Measurements from ENCODE around the gene UBE2E3.
"Not testable (repeated sequence)": the region's sequence is repeated elsewhere in the genome, so short reads cannot be mapped to it uniquely, and the experiment has no call there.

UBE2E3 gene

GRCh38 chr2:181007086-181007837 is 26.9 kb downstream of the UBE2E3 start:
- H3K36me3 ChIP-seq (ENCODE audit: control insufficient read depth, insufficient read depth, low read length), result no peaks in the 10 kb centered on the region
- H3K27me3 ChIP-seq (ENCODE audit: control insufficient read depth, insufficient read depth, low read length), result no peaks in the 10 kb centered on the region
- no peak overlapping the region for H3K9ac ChIP-seq (ENCODE audit: low read length)
- no peak overlapping the region for H3K27ac ChIP-seq (ENCODE audit: low read depth, low read length)
- no peak overlapping the region for H3K4me3 ChIP-seq (ENCODE audit: low read length)
- H3K4me1 ChIP-seq (ENCODE audit: control insufficient read depth, insufficient read depth, low read length), result peaks cover 3% of the 10 kb centered on the region

- no peak overlapping the region for H3K4me3 ChIP-seq (ENCODE audit: low read length)
- no peak overlapping the region for H3K9ac ChIP-seq (ENCODE audit: low read length)
- H3K27ac ChIP-seq (ENCODE audit: low read depth, low read length), result no peak overlapping the region
- no peaks in the 10 kb centered on the region for H3K36me3 ChIP-seq (ENCODE audit: control insufficient read depth, insufficient read depth, low read length)
- H3K27me3 ChIP-seq (ENCODE audit: control insufficient read depth, insufficient read depth, low read length), result no peaks in the 10 kb centered on the region
- no peaks in the 10 kb centered on the region for H3K4me1 ChIP-seq (ENCODE audit: control insufficient read depth, insufficient read depth, low read length)
Observed at GRCh38 chr2:181008407-181008806, 28.0 kb downstream of the UBE2E3 start.

- no peak overlapping the region for H3K9ac ChIP-seq (ENCODE audit: low read length)
- H3K27me3 ChIP-seq (ENCODE audit: control insufficient read depth, insufficient read depth, low read length), result no peaks in the 10 kb centered on the region
- no peak overlapping the region for H3K27ac ChIP-seq (ENCODE audit: low read depth, low read length)
- no peak overlapping the region for H3K4me3 ChIP-seq (ENCODE audit: low read length)
- H3K36me3 ChIP-seq (ENCODE audit: control insufficient read depth, insufficient read depth, low read length), result no peaks in the 10 kb centered on the region
- H3K4me1 ChIP-seq (ENCODE audit: control insufficient read depth, insufficient read depth, low read length), result no peaks in the 10 kb centered on the region
Observed at GRCh38 chr2:181021199-181021789, 40.9 kb downstream of the UBE2E3 start.

DNA sequence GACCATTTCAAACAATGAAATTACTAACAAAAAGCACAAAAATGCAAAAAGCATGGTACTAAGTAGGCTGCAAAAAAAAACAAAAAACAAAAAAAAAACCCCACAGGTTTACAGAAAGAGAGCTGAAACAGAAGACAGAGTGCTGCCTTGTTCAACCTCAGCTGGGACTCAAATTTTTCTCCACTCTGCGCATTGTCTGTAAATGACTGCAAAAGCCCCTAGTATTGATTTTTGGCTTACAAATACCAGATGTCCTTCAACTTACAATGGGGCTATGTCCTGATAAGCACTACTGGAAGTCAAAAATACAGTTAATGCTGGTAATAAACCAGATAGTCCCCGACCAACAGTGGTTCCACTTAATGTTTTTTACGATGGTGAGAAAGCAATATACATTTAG is 42.2 kb downstream of the UBE2E3 start:
- Histone ChIP-seq H3K4me1 (ENCODE audit: control insufficient read depth, insufficient read depth, low read length) (no peaks in the 10 kb centered on the region), H3K27ac (ENCODE audit: low read depth, low read length) (no peak overlapping the region), H3K36me3 (ENCODE audit: control insufficient read depth, insufficient read depth, low read length) (no peaks in the 10 kb centered on the region), H3K4me3 (ENCODE audit: low read length) (no peak overlapping the region), H3K9ac (ENCODE audit: low read length) (no peak overlapping the region), H3K27me3 (ENCODE audit: control insufficient read depth, insufficient read depth, low read length) (no peaks in the 10 kb centered on the region)

- Histone ChIP-seq H3K4me3 (ENCODE audit: low read length) (no peak overlapping the region), H3K9ac (ENCODE audit: low read length) (no peak overlapping the region), H3K36me3 (ENCODE audit: control insufficient read depth, insufficient read depth, low read length) (no peaks in the 10 kb centered on the region), H3K27me3 (ENCODE audit: control insufficient read depth, insufficient read depth, low read length) (no peaks in the 10 kb centered on the region), H3K4me1 (ENCODE audit: control insufficient read depth, insufficient read depth, low read length) (no peaks in the 10 kb centered on the region), H3K27ac (ENCODE audit: low read depth, low read length) (no peak overlapping the region)
Observed at GRCh38 chr2:181025004-181025403, 44.6 kb downstream of the UBE2E3 start.

DNA sequence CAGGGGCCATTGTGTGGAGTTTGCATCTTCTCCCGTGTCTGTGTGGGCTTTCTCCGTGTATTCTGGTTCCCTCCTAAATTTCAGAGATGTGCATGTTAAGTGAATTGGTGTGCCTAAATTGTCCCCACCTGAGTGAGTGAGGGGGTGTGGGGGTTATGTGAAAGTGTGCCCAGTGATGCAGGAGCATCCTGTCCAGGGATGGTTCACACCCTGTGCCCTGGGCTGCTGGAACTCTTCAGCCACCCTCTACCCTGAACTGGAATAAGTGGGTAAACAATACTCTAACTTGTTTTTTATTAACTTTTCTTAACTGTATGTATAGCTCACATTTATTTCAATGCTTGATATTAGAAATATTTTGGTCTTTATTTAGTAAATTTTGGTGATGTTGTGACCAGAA is 56.0 kb downstream of the UBE2E3 start:
- no peaks in the 10 kb centered on the region for H3K36me3 ChIP-seq (ENCODE audit: control insufficient read depth, insufficient read depth, low read length)
- no peak overlapping the region for H3K9ac ChIP-seq (ENCODE audit: low read length)
- no peak overlapping the region for H3K27ac ChIP-seq (ENCODE audit: low read depth, low read length)
- H3K4me3 ChIP-seq (ENCODE audit: low read length), result no peak overlapping the region
- no peaks in the 10 kb centered on the region for H3K27me3 ChIP-seq (ENCODE audit: control insufficient read depth, insufficient read depth, low read length)
- H3K4me1 ChIP-seq (ENCODE audit: control insufficient read depth, insufficient read depth, low read length), result no peaks in the 10 kb centered on the region

DNA sequence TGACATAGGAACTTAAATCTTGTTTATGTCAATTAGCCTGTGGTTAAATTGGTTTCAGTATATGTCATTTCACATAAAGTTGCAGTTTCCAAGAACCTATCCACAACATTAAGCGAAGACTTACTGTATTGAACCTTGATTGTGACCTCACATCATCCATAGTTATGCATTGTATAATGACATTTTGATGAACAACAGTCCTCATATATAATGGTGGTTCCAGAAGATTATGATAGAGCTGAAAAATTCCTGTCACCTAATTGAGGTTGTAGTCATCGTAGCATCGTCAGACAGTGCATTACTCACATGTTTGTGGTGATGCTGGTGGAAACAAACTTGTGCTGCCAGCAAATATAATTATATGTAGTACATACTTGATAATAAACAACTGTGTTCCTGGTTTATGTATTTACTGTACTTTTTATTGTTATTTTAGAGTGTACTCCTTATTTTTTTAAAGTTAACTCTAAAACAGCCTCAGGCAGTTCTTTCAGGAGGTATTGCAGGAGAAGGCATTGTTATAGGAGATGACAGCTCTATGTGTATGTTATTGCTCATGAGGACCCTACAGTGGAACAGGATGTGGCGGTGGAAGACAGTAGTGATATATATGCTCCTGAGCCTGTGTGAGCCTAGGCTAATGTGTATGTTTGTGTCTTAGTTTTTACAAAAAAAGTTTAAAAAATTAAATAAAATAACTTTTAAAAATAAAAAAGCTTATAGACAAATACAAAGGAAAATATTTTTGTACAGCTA is 56.6 kb downstream of the UBE2E3 start:
- Histone ChIP-seq H3K9ac (ENCODE audit: low read length) (no peak overlapping the region), H3K4me1 (ENCODE audit: control insufficient read depth, insufficient read depth, low read length) (no peaks in the 10 kb centered on the region), H3K36me3 (ENCODE audit: control insufficient read depth, insufficient read depth, low read length) (no peaks in the 10 kb centered on the region), H3K27me3 (ENCODE audit: control insufficient read depth, insufficient read depth, low read length) (no peaks in the 10 kb centered on the region), H3K27ac (ENCODE audit: low read depth, low read length) (no peak overlapping the region), H3K4me3 (ENCODE audit: low read length) (no peak overlapping the region)

GRCh38 chr2:181037922-181038321 is 57.5 kb downstream of the UBE2E3 start:
- Histone ChIP-seq H3K4me3 (ENCODE audit: low read length) (no peak overlapping the region), H3K4me1 (ENCODE audit: control insufficient read depth, insufficient read depth, low read length) (no peaks in the 10 kb centered on the region), H3K27me3 (ENCODE audit: control insufficient read depth, insufficient read depth, low read length) (no peaks in the 10 kb centered on the region), H3K9ac (ENCODE audit: low read length) (no peak overlapping the region), H3K27ac (ENCODE audit: low read depth, low read length) (no peak overlapping the region), H3K36me3 (ENCODE audit: control insufficient read depth, insufficient read depth, low read length) (no peaks in the 10 kb centered on the region)

GRCh38 chr2:181038796-181039195 is 58.4 kb downstream of the UBE2E3 start:
- no peak overlapping the region for H3K9ac ChIP-seq (ENCODE audit: low read length)
- no peaks in the 10 kb centered on the region for H3K36me3 ChIP-seq (ENCODE audit: control insufficient read depth, insufficient read depth, low read length)
- no peak overlapping the region for H3K4me3 ChIP-seq (ENCODE audit: low read length)
- H3K4me1 ChIP-seq (ENCODE audit: control insufficient read depth, insufficient read depth, low read length), result no peaks in the 10 kb centered on the region
- no peak overlapping the region for H3K27ac ChIP-seq (ENCODE audit: low read depth, low read length)
- H3K27me3 ChIP-seq (ENCODE audit: control insufficient read depth, insufficient read depth, low read length), result no peaks in the 10 kb centered on the region

DNA sequence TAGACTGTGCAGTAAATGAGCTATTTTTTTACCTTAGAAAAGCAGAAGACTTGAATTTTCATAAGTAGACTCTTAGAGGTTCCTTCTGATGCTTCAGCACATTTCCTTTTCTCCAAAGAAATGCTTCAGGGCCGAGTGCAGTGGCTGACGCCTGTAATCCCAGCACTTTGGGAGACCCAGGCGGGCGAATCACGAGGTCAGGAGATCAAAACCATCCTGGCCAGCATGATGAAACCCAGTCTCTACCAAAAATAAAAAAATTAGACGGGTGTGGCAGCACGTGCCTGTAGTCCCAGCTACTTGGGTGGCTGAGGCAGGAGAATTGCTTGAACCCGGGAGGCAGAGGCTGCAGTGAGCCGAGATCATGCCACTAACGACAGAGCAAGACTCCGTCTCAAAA is 60.4 kb downstream of the UBE2E3 start:
- not testable (repeated sequence) for H3K4me1 ChIP-seq (ENCODE audit: control insufficient read depth, insufficient read depth, low read length); H3K27me3 ChIP-seq (ENCODE audit: control insufficient read depth, insufficient read depth, low read length); H3K36me3 ChIP-seq (ENCODE audit: control insufficient read depth, insufficient read depth, low read length); H3K9ac ChIP-seq (ENCODE audit: low read length); H3K27ac ChIP-seq (ENCODE audit: low read depth, low read length); H3K4me3 ChIP-seq (ENCODE audit: low read length)

GRCh38 chr2:181041661-181042060 is 61.3 kb downstream of the UBE2E3 start:
- no peak overlapping the region for H3K9ac ChIP-seq (ENCODE audit: low read length)
- H3K27ac ChIP-seq (ENCODE audit: low read depth, low read length), result no peak overlapping the region
- H3K4me1 ChIP-seq (ENCODE audit: control insufficient read depth, insufficient read depth, low read length), result peaks cover 5% of the 10 kb centered on the region
- no peaks in the 10 kb centered on the region for H3K36me3 ChIP-seq (ENCODE audit: control insufficient read depth, insufficient read depth, low read length)
- no peak overlapping the region for H3K4me3 ChIP-seq (ENCODE audit: low read length)
- no peaks in the 10 kb centered on the region for H3K27me3 ChIP-seq (ENCODE audit: control insufficient read depth, insufficient read depth, low read length)

- no peak overlapping the region for H3K4me3 ChIP-seq (ENCODE audit: low read length)
- no peaks in the 10 kb centered on the region for H3K27me3 ChIP-seq (ENCODE audit: control insufficient read depth, insufficient read depth, low read length)
- no peak overlapping the region for H3K9ac ChIP-seq (ENCODE audit: low read length)
- no peak overlapping the region for H3K27ac ChIP-seq (ENCODE audit: low read depth, low read length)
- no peaks in the 10 kb centered on the region for H3K36me3 ChIP-seq (ENCODE audit: control insufficient read depth, insufficient read depth, low read length)
- H3K4me1 ChIP-seq (ENCODE audit: control insufficient read depth, insufficient read depth, low read length), result peaks cover 5% of the 10 kb centered on the region
Observed at GRCh38 chr2:181042706-181043105, 62.3 kb downstream of the UBE2E3 start.

All from rectal smooth muscle tissue (tissue), 1 donor.